KMS-11 (cell line): Measurements from ENCODE around the gene SPARCL1.
"Not testable (repeated sequence)": the region's sequence is repeated elsewhere in the genome, so short reads cannot be mapped to it uniquely, and the experiment has no call there.

Experiments used
- H2AFZ ChIP-seq: fragments of 200-600 bp; sonication (generic); 2 replicates; pipeline ENCODE4 v1.6.1; 2016; ENCODE audit warnings: antibody characterized with exemption, mixed run types, low read depth
- H3K27ac ChIP-seq: fragments of 200-600 bp; sonication (generic); 2 replicates; pipeline ENCODE4 v1.6.1; 2016; ENCODE audit warnings: mild to moderate bottlenecking, mixed run types
- H3K27me3 ChIP-seq: fragments of 200-600 bp; sonication (generic); 2 replicates; pipeline ENCODE4 v1.6.1; 2017; ENCODE audit warnings: mild to moderate bottlenecking, low read depth, mixed run types, moderate library complexity; ENCODE audit not compliant: insufficient read depth
- H3K36me3 ChIP-seq: fragments of 200-600 bp; sonication (generic); 2 replicates; pipeline ENCODE4 v1.6.1; 2017; ENCODE audit warnings: mild to moderate bottlenecking, mixed run types; ENCODE audit not compliant: insufficient read depth
- H3K4me1 ChIP-seq: fragments of 200-600 bp; sonication (generic); 2 replicates; pipeline ENCODE4 v1.6.1; 2016; ENCODE audit warnings: mild to moderate bottlenecking, low read depth, mixed run types; ENCODE audit not compliant: poor library complexity, severe bottlenecking
- H3K4me2 ChIP-seq: fragments of 200-600 bp; sonication (generic); 2 replicates; pipeline ENCODE4 v1.7.0; 2016; ENCODE audit warnings: mild to moderate bottlenecking, mixed run types
- H3K4me3 ChIP-seq: fragments of 200-600 bp; sonication (generic); IDR thresholded peaks from 2 replicates; pipeline ENCODE4 v1.6.1; 2017; ENCODE audit warnings: low read depth, low read length, mixed read lengths; ENCODE audit not compliant: insufficient read depth
- H3K79me2 ChIP-seq: fragments of 200-600 bp; sonication (generic); 2 replicates; pipeline ENCODE4 v1.6.1; 2016; ENCODE audit warnings: low read depth, mixed run types; ENCODE audit not compliant: insufficient read depth
- H3K9ac ChIP-seq: fragments of 200-600 bp; sonication (generic); 2 replicates; pipeline ENCODE4 v1.6.1; 2016; ENCODE audit warnings: mild to moderate bottlenecking, mixed run types
- H4K20me1 ChIP-seq: fragments of 200-600 bp; sonication (generic); 2 replicates; pipeline ENCODE4 v1.6.1; 2016; ENCODE audit warnings: mild to moderate bottlenecking, mixed run types; ENCODE audit not compliant: insufficient read depth
- CTCF ChIP-seq: fragments of 200-600 bp; sonication (generic); conservative IDR thresholded peaks from 2 replicates; pipeline ENCODE4 v1.6.1; 2017; ENCODE audit warnings: low read depth, mild to moderate bottlenecking, antibody characterized with exemption, low read length, moderate library complexity, mixed read lengths

Gene SPARCL1

DNA sequence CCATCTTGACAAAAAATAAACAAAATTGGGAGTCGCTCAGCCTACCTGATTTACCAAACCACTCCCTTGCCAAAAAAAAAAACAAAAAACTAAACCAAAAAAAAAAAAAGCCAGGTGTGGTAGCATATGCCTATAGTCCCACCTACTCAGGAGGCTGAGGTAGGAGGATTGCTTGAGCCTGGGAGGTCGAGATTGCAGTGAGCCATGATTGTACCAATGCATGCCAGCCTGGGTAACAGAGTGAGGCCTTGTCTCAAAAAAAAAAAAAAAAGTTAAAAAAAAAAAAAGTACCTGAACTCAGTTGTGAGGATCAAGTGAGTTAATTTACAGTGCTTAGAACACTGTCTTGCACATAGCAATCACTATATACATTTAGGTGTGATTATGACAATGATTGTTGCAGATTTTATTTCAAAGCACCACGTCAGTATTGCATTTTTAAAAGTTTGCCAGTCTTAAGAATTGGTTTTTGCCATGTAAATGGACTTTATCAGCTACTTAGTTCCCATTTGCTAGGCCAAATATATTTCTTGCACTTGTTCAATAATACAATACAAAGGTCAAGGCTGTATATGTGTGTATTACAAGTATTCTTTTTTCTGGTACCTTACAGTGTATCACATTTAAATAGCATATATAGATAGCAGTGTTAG lies 102.2 kb downstream of the SPARCL1 start:
- no peak overlapping the region for H2AFZ ChIP-seq
- H3K4me3 ChIP-seq: no peak overlapping the region
- no peak for TF ChIP-seq CTCF
- H3K79me2 ChIP-seq: peaks cover 37% of the 10 kb centered on the region; the same call in 1 of the 2 replicates
- no peak overlapping the region for H3K4me2 ChIP-seq
- H3K27me3 ChIP-seq: no peaks in the 10 kb centered on the region
- no peaks in the 10 kb centered on the region for H4K20me1 ChIP-seq
- no peaks in the 10 kb centered on the region for H3K36me3 ChIP-seq
- no peak overlapping the region for H3K27ac ChIP-seq
- H3K4me1 ChIP-seq: peaks cover 14% of the 10 kb centered on the region
- no peak overlapping the region for H3K9ac ChIP-seq

DNA sequence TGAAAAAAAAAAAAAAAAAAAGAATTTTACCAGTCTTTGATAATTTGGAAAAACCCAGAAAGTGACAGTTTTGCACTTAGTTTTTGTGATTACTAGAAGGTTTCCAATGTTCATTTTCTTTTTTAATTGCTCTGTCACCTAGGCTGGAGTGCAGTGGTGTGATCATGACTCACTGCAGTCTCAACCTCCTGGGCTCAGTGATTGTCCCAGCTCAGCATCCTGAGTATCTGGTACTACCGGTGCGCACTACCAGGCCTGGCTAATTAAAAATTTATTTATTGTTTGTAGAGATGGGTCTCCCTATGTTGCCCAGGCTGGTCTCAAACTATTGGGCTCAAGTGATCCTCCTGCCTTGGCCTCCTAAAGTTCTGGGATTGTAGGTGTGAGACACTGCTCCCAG lies 103.5 kb downstream of the SPARCL1 start:
- Histone ChIP-seq H3K27ac (no peak overlapping the region), H3K4me2 (no peak overlapping the region), H2AFZ (no peak overlapping the region), H4K20me1 (no peaks in the 10 kb centered on the region), H3K27me3 (no peaks in the 10 kb centered on the region), H3K79me2 (peaks cover 37% of the 10 kb centered on the region; the same call in 1 of the 2 replicates), H3K36me3 (no peaks in the 10 kb centered on the region), H3K4me3 (no peak overlapping the region), H3K9ac (no peak overlapping the region), H3K4me1 (peaks cover 20% of the 10 kb centered on the region)
- no peak for TF ChIP-seq CTCF

DNA sequence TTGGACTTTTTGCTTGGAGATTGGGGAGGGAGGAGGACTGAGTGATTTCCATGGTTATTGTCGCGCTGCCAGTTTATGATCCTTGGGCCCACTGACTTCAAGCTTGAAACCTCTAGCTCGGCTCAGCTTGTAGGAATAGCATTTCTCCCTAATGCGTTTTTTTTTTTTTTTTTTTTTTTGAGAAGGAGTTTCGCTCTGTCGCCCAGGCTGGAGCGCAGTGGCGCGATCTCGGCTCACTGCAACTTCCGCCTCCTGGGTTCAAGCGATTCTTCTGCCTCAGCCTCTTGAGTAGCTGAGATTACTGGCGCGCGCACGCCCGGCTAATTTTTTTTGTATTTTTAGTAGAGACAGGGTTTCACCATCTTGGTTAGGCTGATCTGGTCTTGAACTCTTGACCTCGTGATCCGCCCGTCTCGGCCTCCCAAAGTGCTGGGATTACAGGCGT lies 105.1 kb downstream of the SPARCL1 start:
- H3K27me3 ChIP-seq, H4K20me1 ChIP-seq, H3K9ac ChIP-seq, H3K4me3 ChIP-seq, H3K36me3 ChIP-seq: not testable (repeated sequence)
- peak overlapping the region; percentile 86 for H3K4me2 ChIP-seq
- peak overlapping the region; percentile 71; the same call in 1 of the 2 replicates for H3K27ac ChIP-seq
- peaks cover 31% of the 10 kb centered on the region; the same call in 1 of the 2 replicates for H3K79me2 ChIP-seq
- H3K4me1 ChIP-seq: peaks cover 20% of the 10 kb centered on the region
- peak overlapping the region; percentile 97; the same call in 1 of the 2 replicates for H2AFZ ChIP-seq
